Activated CD8-positive, alpha-beta memory T cell treated with anti-CD3 and anti-CD28 coated beads, Interleukin-2, amount 50 U/mL, for 24 hours (primary cell): ENCODE measurements around the gene SCUBE2.
A peak's percentile ranks its signal among the peaks of the same experiment; 100 is the strongest.

ENCODE experiments used
- DNase-seq: peaks from one replicate; pipeline ENCODE4 v3.0.0-alpha.2; 2020; ENCODE audit errors: extremely low read depth

SCUBE2 gene

GRCh38 chr11:9091044-9091922, at the start of gene SCUBE2:
TSS of gene SCUBE2 (minus strand) at chr11:9091599. CDS start at chr11:9091528, 71 bp downstream.
- DNase-seq, result no peak

- DNase-seq, result no peak
Measured at GRCh38 chr11:9141186-9141585, 49.8 kb upstream of the SCUBE2 start.

- no peak for DNase-seq
Measured at GRCh38 chr11:9139628-9140357, 48.4 kb upstream of the SCUBE2 start.

GRCh38 chr11:9138612-9139579, 47.5 kb upstream of the SCUBE2 start:
- no peak for DNase-seq

- no peak for DNase-seq
Measured at GRCh38 chr11:9138133-9138453, 46.7 kb upstream of the SCUBE2 start.

- peak; percentile 14 for DNase-seq
Measured at GRCh38 chr11:9137293-9138132, 46.1 kb upstream of the SCUBE2 start.

- no peak for DNase-seq
Measured at GRCh38 chr11:9136741-9137140, 45.3 kb upstream of the SCUBE2 start.

- no peak for DNase-seq
Measured at GRCh38 chr11:9133956-9134355, 42.6 kb upstream of the SCUBE2 start.

GRCh38 chr11:9132203-9132878, 40.9 kb upstream of the SCUBE2 start:
- DNase-seq, result no peak

GRCh38 chr11:9130297-9130696, 38.9 kb upstream of the SCUBE2 start:
- DNase-seq, result no peak

- no peak for DNase-seq
Measured at GRCh38 chr11:9126636-9127035, 35.2 kb upstream of the SCUBE2 start.

GRCh38 chr11:9125185-9125886, 33.9 kb upstream of the SCUBE2 start:
- DNase-seq, result no peak

GRCh38 chr11:9123595-9124304, 32.4 kb upstream of the SCUBE2 start:
- DNase-seq, result no peak

- no peak for DNase-seq
Measured at GRCh38 chr11:9121469-9121796, 30.0 kb upstream of the SCUBE2 start.

- no peak for DNase-seq
Measured at GRCh38 chr11:9120664-9121468, 29.5 kb upstream of the SCUBE2 start.

- DNase-seq, result no peak
Measured at GRCh38 chr11:9118277-9118676, 26.9 kb upstream of the SCUBE2 start.

GRCh38 chr11:9112075-9112474, 20.7 kb upstream of the SCUBE2 start:
- DNase-seq, result no peak
